ENCODE data around the gene ELF2.
A peak's percentile ranks its signal among the peaks of the same experiment; 100 is the strongest.

ELF2 gene

DNA sequence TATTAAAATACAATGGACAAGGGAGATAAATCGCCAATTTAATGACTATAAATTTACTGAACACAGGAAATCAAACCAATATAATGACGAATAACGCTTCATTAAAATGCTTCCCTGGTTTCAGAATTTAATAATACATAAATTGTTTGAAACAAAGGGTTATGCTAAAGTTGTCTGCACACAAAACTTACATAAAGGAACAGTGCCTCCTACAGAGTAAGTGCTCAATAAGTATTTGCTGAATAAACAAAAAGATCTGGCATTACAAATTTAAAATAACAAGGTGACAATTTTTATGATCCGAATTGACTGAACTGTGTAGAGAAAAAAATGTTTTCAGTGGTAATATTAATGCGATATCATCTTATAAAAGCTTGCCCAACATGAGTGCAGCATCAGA, 91.9 kb downstream of the ELF2 start:
- TF ChIP-seq CEBPB (IDR thresholded peaks at IDR 0.05) (no peak), TCF12 (IDR thresholded peaks at IDR 0.05; ENCODE audit: low read depth) (no peak)
- TF ChIP-seq, protein P1, sequence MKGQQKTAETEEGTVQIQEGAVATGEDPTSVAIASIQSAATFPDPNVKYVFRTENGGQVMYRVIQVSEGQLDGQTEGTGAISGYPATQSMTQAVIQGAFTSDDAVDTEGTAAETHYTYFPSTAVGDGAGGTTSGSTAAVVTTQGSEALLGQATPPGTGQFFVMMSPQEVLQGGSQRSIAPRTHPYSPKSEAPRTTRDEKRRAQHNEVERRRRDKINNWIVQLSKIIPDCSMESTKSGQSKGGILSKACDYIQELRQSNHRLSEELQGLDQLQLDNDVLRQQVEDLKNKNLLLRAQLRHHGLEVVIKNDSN (IDR thresholded peaks at IDR 0.05): no peak
- TF ChIP-seq, protein P2, sequence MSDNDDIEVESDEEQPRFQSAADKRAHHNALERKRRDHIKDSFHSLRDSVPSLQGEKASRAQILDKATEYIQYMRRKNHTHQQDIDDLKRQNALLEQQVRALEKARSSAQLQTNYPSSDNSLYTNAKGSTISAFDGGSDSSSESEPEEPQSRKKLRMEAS (IDR thresholded peaks at IDR 0.05): no peak
- TF ChIP-seq, protein P3, sequence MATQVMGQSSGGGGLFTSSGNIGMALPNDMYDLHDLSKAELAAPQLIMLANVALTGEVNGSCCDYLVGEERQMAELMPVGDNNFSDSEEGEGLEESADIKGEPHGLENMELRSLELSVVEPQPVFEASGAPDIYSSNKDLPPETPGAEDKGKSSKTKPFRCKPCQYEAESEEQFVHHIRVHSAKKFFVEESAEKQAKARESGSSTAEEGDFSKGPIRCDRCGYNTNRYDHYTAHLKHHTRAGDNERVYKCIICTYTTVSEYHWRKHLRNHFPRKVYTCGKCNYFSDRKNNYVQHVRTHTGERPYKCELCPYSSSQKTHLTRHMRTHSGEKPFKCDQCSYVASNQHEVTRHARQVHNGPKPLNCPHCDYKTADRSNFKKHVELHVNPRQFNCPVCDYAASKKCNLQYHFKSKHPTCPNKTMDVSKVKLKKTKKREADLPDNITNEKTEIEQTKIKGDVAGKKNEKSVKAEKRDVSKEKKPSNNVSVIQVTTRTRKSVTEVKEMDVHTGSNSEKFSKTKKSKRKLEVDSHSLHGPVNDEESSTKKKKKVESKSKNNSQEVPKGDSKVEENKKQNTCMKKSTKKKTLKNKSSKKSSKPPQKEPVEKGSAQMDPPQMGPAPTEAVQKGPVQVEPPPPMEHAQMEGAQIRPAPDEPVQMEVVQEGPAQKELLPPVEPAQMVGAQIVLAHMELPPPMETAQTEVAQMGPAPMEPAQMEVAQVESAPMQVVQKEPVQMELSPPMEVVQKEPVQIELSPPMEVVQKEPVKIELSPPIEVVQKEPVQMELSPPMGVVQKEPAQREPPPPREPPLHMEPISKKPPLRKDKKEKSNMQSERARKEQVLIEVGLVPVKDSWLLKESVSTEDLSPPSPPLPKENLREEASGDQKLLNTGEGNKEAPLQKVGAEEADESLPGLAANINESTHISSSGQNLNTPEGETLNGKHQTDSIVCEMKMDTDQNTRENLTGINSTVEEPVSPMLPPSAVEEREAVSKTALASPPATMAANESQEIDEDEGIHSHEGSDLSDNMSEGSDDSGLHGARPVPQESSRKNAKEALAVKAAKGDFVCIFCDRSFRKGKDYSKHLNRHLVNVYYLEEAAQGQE (IDR thresholded peaks at IDR 0.05; ENCODE audit: low read depth): no peak

DNA sequence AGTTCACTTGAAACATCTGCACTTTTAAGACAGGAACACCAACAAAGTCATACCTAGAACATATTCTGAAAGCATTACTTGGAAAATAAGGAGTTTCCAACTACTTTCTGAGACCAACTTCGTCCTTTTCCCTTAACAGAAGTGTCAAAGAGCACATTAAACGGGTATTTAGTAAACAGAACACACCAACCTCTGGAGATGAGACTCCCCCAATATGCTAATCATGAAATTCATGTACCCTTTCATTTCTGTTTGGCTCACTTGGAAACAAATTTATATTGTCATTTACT, 92.3 kb downstream of the ELF2 start:
- no peak for TF ChIP-seq EGR1 (IDR thresholded peaks at IDR 0.05)
- TF ChIP-seq NFIC (IDR thresholded peaks at IDR 0.05): no peak
- TF ChIP-seq TAF1 (IDR thresholded peaks at IDR 0.05; ENCODE audit: low read depth): no peak
- no peak for TF ChIP-seq CREB1 (IDR thresholded peaks at IDR 0.05; ENCODE audit: low read depth)
- TF ChIP-seq TEAD4 (IDR thresholded peaks at IDR 0.05): no peak
- TF ChIP-seq EP300 (IDR thresholded peaks at IDR 0.05; ENCODE audit: borderline replicate concordance): no peak
- TF ChIP-seq ZBTB7A (IDR thresholded peaks at IDR 0.05; ENCODE audit: low read depth): no peak
- TF ChIP-seq FOXM1 (IDR thresholded peaks at IDR 0.05; ENCODE audit: borderline replicate concordance, low read depth): no peak
- TF ChIP-seq, protein P2 (IDR thresholded peaks at IDR 0.05): no peak
- no peak for TF ChIP-seq YY1 (IDR thresholded peaks at IDR 0.05; ENCODE audit: low read depth)
- TF ChIP-seq CEBPB (IDR thresholded peaks at IDR 0.05): no peak
- no peak for TF ChIP-seq TCF12 (IDR thresholded peaks at IDR 0.05; ENCODE audit: low read depth)
- TF ChIP-seq RAD21 (IDR thresholded peaks at IDR 0.05; ENCODE audit: low read depth): no peak

DNA sequence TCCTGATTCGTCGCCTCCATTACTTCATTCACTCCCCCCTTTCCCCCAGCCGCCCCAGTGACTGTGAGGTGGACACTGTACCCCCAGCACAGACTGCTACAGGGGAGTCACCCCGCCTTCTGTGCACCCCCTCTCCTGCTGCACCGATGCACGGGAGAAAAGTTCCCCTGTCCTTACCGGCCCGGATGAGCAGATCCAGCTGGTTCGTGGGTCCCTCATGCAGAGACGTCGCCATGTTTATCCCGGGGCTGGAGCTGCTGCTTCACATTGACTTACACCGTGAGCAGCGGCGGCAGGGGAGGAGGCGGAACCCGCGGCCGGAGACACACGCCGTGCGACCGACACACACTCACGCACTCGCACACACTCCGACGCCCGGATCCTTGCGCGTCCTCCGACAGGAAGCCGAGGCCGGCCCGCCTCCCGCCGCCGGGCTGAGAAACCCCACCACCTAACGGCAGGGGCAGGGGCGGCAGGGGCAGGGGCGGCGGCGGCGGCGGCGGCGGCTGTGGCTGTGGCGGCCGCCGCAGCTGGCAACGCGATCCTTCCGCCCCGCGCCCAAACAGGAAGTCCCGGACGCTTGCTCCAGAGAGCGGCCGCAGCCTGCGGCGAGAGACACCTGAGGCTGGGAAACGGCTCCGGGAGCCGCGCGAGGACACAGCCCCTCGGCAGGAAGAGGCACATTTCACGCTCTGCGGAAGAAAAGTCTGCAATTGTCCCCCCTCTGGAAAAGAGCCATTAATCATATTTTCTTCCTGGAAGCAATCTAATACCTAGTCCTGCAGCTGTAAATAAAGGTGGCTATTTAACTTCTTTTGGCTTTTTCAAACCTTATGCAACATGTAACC, 92.8 kb downstream of the ELF2 start:
- TF ChIP-seq EGR1 (IDR thresholded peaks at IDR 0.05) (0 out of 2 replicates have a peak, but pooled peaks have one; percentile 37), CREB1 (IDR thresholded peaks at IDR 0.05; ENCODE audit: low read depth) (0 out of 2 replicates have a peak, but pooled peaks have one; percentile 8), EP300 (IDR thresholded peaks at IDR 0.05; ENCODE audit: borderline replicate concordance) (peak; percentile 59; the same call in 1 of the 2 replicates), TAF1 (IDR thresholded peaks at IDR 0.05; ENCODE audit: low read depth) (peak; percentile 81), YY1 (IDR thresholded peaks at IDR 0.05; ENCODE audit: low read depth) (peak; percentile 90), TCF12 (IDR thresholded peaks at IDR 0.05; ENCODE audit: low read depth) (peak; percentile 27; the same call in 1 of the 2 replicates), ZBTB7A (IDR thresholded peaks at IDR 0.05; ENCODE audit: low read depth) (peak; percentile 49; the same call in 1 of the 2 replicates), NFIC (IDR thresholded peaks at IDR 0.05) (no peak), CEBPB (IDR thresholded peaks at IDR 0.05) (no peak)
- TF ChIP-seq, protein P2 (IDR thresholded peaks at IDR 0.05): peak; percentile 83

DNA sequence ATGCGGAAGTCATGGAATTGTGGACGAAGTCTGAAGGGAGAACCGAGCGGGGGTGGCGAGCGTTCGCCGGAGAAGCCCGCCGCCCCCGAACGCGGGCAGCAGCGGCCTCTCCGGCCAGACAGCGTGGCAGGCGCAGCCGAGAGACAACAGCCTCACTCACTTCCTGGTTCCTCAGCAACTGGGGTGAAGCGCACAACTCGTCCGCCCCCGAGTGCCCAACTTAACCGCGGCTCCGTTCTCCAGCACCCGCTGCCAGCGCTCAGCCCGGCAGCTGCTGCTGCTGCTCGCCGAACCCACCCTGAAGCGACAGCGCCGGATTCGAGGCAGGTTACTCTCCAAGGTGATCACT, 93.4 kb downstream of the ELF2 start:
- TF ChIP-seq EP300 (IDR thresholded peaks at IDR 0.05; ENCODE audit: borderline replicate concordance): no peak
- TF ChIP-seq, protein P3 (IDR thresholded peaks at IDR 0.05; ENCODE audit: low read depth): 0 out of 2 replicates have a peak, but pooled peaks have one; percentile 28
- 0 out of 2 replicates have a peak, but pooled peaks have one; percentile 20 for TF ChIP-seq TCF12 (IDR thresholded peaks at IDR 0.05; ENCODE audit: low read depth)

DNA sequence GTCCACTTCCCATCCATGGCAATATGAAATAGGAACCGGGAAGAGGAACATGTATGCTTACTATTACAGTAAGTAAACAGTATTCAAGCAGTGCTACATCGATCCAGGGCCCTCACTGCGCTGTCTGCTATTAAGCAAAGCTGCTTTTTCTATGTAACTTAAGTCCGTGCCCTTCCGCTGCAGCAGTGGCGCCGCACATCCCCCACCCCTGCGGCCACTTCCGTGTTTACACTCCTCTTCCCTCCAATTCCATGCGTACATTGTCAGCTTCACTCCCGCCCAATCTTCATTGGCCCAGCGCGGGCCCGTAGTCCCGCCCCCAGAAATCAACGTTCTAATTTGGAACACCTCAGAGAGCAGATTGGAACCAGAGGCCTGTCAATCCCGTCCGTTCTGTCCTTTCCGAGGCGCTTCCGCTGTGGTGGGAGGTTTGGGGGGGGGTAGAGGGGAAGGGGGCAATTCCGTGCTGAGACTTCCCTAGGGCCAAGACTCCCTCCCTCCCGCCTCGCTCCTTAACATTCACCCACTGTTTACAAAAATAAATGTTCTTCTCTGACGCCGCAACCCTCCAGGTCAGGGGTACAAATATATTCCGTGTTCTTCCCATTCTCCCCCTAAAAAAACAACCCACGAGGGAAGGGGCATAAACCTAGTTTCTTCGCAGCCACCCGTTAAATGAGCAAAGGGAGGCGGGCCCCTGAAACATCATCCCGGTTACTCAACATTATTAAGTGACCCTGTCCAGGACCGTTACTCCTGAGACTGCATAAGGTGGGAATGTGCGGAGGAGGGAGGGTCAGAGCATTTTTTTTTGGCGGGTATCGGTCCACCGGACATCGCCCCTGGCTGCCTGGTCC, 94.0 kb downstream of the ELF2 start:
- TF ChIP-seq, protein P1 (IDR thresholded peaks at IDR 0.05): peak; percentile 38; the same call in 1 of the 2 replicates
- TF ChIP-seq CREB1 (IDR thresholded peaks at IDR 0.05; ENCODE audit: low read depth): peak; percentile 61
- peak; percentile 55; the same call in 1 of the 2 replicates for TF ChIP-seq TCF12 (IDR thresholded peaks at IDR 0.05; ENCODE audit: low read depth)
- TF ChIP-seq EGR1 (IDR thresholded peaks at IDR 0.05): no peak
- TF ChIP-seq, protein P2 (IDR thresholded peaks at IDR 0.05): peak; percentile 95
- TF ChIP-seq CEBPB (IDR thresholded peaks at IDR 0.05): 0 out of 2 replicates have a peak, but pooled peaks have one; percentile 34
- TF ChIP-seq TAF1 (IDR thresholded peaks at IDR 0.05; ENCODE audit: low read depth): no peak
- TF ChIP-seq, protein P3 (IDR thresholded peaks at IDR 0.05; ENCODE audit: low read depth): no peak
- 0 out of 2 replicates have a peak, but pooled peaks have one; percentile 35 for TF ChIP-seq FOXM1 (IDR thresholded peaks at IDR 0.05; ENCODE audit: borderline replicate concordance, low read depth)
- TF ChIP-seq YY1 (IDR thresholded peaks at IDR 0.05; ENCODE audit: low read depth): peak; percentile 33; the same call in 1 of the 2 replicates
- TF ChIP-seq TEAD4 (IDR thresholded peaks at IDR 0.05): peak; percentile 33; the same call in 1 of the 2 replicates
- no peak for TF ChIP-seq EP300 (IDR thresholded peaks at IDR 0.05; ENCODE audit: borderline replicate concordance)
- no peak for TF ChIP-seq NFIC (IDR thresholded peaks at IDR 0.05)
- TF ChIP-seq ZBTB7A (IDR thresholded peaks at IDR 0.05; ENCODE audit: low read depth): no peak
- no peak for TF ChIP-seq RAD21 (IDR thresholded peaks at IDR 0.05; ENCODE audit: low read depth)

Measured in Ishikawa (cell line).